Measurements from ENCODE around the gene CPT2. TPM values are rescaled to one million over a fixed set of nuclear protein-coding genes. Genes with fewer than 3 reads are reported as not detected.

CPT2 gene
- total RNA-seq, result 20.0 and 25.6 TPM in 2 replicates

DNA sequence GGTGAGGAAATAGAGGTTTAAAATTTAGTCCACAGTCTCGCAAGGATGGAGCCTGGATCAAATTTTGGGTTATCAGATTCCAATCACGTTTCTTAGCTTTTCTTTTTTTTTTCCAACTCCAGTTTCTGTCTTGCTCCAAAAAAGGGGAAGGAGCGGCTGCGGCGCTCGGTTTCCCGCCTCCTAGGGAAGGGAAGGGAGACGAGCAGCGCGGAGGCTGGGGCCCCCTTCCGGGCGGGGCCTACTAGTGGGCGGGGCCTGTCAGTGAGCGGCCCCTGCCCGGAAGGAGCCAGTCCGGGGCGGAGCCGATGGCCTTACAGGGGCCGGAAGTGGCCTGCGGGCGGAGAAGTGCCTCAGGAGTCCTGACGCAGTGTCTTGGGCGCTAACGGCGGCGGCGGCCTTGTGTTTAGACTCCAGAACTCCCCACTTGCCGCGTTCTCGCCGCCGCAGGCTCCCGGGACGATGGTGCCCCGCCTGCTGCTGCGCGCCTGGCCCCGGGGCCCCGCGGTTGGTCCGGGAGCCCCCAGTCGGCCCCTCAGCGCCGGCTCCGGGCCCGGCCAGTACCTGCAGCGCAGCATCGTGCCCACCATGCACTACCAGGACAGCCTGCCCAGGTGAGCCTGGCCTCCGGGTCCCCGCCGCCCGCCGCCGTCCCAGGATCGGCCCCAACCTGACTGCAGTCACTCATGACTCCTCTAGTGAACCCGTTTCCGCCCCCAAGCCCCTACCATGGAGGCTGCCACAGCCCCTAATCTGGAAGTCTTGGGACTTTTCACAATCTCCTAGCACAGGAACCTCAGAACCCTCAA is at the start of gene CPT2:
Gene CPT2, plus strand, starts transcription at position 340 of the 806 bp plus-strand sequence. Its CDS starts 120 bp downstream, at position 460.

DNA sequence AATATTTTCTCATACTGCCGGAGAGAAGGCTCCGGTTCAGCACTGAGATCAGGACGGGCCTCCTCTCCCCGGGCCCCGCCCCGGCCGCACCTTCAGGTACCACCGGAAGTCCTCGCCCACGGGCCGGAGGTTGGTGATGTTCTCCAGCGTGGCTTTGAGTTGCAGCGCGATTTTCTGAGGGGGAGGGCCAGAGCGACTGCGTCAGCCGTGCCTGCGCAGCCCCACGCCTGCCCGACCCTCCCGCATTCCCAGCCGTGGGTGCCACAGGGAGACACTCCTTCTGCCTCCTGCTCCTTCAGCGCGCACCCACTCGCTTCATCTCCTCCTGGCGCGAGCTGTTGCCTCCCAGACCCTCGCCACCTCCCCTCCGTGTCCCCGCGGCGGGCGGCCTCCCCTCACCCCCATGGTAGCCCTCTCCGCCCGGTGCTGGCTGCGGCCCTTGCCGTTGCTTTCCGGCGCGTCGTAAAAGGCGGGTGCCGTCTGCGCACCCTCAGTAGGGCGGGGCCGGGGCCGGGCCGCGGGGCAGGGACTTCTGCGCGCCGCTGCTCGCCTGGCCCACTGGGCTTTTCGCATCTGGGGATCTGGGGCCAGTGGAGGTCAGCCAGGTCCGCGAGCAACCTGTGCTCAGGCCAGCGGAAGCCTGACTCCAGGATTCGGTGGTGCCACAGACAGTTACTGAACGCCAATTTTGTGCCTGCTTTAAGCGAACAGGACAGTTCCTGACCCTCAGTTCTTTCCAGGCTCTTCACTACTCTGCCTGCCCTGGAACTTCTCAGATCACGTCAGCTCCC is 23.7 kb downstream of the CPT2 start, which contains the start of gene CZIB:
Gene CZIB, minus strand, starts transcription at position 464 of the 791 bp plus-strand sequence. Its CDS starts 59 bp downstream, at position 405.

DNA sequence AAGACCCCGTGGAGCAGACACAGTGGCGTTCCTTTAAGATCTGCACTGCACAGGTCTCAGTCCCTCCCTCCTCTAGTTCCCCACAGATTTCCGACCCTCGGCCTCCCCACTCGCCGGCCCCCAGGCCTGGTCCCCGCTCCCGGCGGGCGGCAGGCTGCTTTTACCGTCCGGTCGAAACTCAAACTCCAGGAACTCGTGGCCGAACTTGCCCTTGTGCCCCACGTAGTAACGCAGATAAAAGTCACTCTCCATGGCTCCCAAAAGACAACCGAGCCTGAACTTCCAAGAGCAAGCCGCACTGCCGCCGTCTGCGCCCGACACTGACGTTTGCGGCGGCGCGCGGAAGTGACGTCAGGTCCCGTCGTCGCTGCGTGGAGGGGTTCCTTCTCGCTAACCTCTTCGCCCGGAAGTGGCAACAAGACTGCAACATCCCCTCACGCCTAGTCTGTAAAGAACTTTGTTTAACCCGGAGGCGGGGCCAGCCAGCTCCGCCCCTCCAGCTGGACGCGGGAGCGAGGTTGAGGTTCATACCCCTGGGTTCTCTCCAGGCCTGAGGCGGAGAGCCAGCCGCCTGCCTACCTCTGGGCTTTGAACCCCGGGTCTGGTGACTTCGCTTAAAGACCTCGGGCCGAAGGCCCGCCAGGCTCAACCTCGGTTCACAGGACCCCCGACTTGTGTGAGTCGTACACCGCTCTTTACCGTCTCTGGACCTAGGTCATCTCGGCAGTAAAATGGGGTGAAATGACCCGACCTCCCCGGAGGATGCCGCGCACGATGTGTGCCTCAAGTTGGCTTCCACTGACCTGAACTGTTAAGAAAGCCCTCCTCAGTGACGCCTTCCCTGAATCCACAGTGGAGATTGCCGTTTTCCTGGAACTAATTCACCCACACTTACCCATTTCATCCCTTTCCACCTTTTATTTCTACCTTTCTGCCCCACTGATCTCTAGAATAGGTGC is 41.9 kb downstream of the CPT2 start, which contains the start of gene MAGOH:
Gene MAGOH, minus strand, starts transcription at position 322 of the 959 bp plus-strand sequence. Its CDS starts 70 bp downstream, at position 252.

Other genes starting within 250 kb of the CPT2 start
- gene PODN, start 134.6 kb upstream of the CPT2 start, total RNA-seq, result 0.39 and 8.6 TPM in 2 replicates
- gene SLC1A7, start 54.2 kb upstream of the CPT2 start, total RNA-seq, result 0.56 TPM in 1 of 2 replicates, not detected in the other
- 69.3 and 70.1 TPM in 2 replicates for gene CZIB, start 23.8 kb downstream of the CPT2 start, total RNA-seq
- 40.9 and 42.0 TPM in 2 replicates for gene MAGOH, start 41.7 kb downstream of the CPT2 start, total RNA-seq
- gene LRP8, start 131.2 kb downstream of the CPT2 start, total RNA-seq, result 2.1 and 17.1 TPM in 2 replicates